Inferior parietal cortex (tissue), 1 donor: ENCODE results near the gene TRIM3.
A peak's percentile ranks its signal among the peaks of the same experiment; 100 is the strongest.
"Not testable (repeated sequence)": the region's sequence is repeated elsewhere in the genome, so short reads cannot be mapped to it uniquely, and the experiment has no call there.

Experiments used
- DNase-seq: peaks from one replicate; pipeline ENCODE4 v3.0.0-alpha.2; 2016; ENCODE audit errors: extremely low spot score

The TRIM3 gene

GRCh38 chr11:6473451-6474412 is at the start of gene TRIM3:
Gene TRIM3 (minus strand): TSS chr11:6473941. CDS start chr11:6465695, 8,246 bp downstream.
- DNase-seq = peak; percentile 59

GRCh38 chr11:6523253-6523652 is 49.5 kb upstream of the TRIM3 start:
- no peak for DNase-seq

GRCh38 chr11:6521946-6522345 is 48.2 kb upstream of the TRIM3 start:
- DNase-seq = not testable (repeated sequence)

- DNase-seq = no peak
These were observed 46.5 kb upstream of the TRIM3 start for GRCh38 chr11:6520265-6520664.

- DNase-seq = no peak
These were observed 43.1 kb upstream of the TRIM3 start for GRCh38 chr11:6516865-6517264.

GRCh38 chr11:6505577-6506240 is 32.0 kb upstream of the TRIM3 start:
- DNase-seq = peak; percentile 69

GRCh38 chr11:6504166-6504565 is 30.4 kb upstream of the TRIM3 start:
- no peak for DNase-seq

GRCh38 chr11:6502382-6502781 is 28.6 kb upstream of the TRIM3 start:
- no peak for DNase-seq

GRCh38 chr11:6498544-6498943 is 24.8 kb upstream of the TRIM3 start:
- no peak for DNase-seq

GRCh38 chr11:6498121-6498520 is 24.4 kb upstream of the TRIM3 start:
- DNase-seq = peak; percentile 26

GRCh38 chr11:6497069-6497839 is 23.5 kb upstream of the TRIM3 start, which contains the start of gene DNHD1:
Gene DNHD1 (plus strand): TSS chr11:6497280. CDS start chr11:6498216, 936 bp downstream.
- DNase-seq = no peak

GRCh38 chr11:6489306-6489705 is 15.6 kb upstream of the TRIM3 start:
- no peak for DNase-seq

- DNase-seq = no peak
These were observed 15.1 kb upstream of the TRIM3 start for GRCh38 chr11:6488821-6489220.

GRCh38 chr11:6488342-6488741 is 14.6 kb upstream of the TRIM3 start:
- DNase-seq = no peak

- no peak for DNase-seq
These were observed 13.2 kb upstream of the TRIM3 start for GRCh38 chr11:6486938-6487337.

GRCh38 chr11:6486256-6486655 is 12.5 kb upstream of the TRIM3 start:
- DNase-seq = no peak

- DNase-seq = no peak
These were observed 11.9 kb upstream of the TRIM3 start for GRCh38 chr11:6485661-6486060.

GRCh38 chr11:6483015-6483414 is 9.3 kb upstream of the TRIM3 start:
- no peak for DNase-seq

- DNase-seq = no peak
These were observed 8.7 kb upstream of the TRIM3 start for GRCh38 chr11:6482441-6482840.

- no peak for DNase-seq
These were observed 8.2 kb upstream of the TRIM3 start for GRCh38 chr11:6481924-6482275.

- DNase-seq = peak; percentile 98
These were observed 7.5 kb upstream of the TRIM3 start, which contains the start of the genes ARFIP2 and TIMM10B for GRCh38 chr11:6481012-6481923. Gene ARFIP2 (minus strand): TSS chr11:6481331. CDS start chr11:6480421, 910 bp downstream. Gene TIMM10B (plus strand): TSS chr11:6481501. CDS start chr11:6481517, 16 bp downstream.
